HG02943 (cell line): ENCODE data around the gene UCHL5.

Source experiments
- ATAC-seq: cut with Tn5 transposase; IDR thresholded peaks from one replicate; pipeline ENCODE4 v1.9.1; 2021; ENCODE audit warnings: mild to moderate bottlenecking, low read depth, moderate library complexity; ENCODE audit not compliant: unreplicated experiment

UCHL5 gene, protein sequence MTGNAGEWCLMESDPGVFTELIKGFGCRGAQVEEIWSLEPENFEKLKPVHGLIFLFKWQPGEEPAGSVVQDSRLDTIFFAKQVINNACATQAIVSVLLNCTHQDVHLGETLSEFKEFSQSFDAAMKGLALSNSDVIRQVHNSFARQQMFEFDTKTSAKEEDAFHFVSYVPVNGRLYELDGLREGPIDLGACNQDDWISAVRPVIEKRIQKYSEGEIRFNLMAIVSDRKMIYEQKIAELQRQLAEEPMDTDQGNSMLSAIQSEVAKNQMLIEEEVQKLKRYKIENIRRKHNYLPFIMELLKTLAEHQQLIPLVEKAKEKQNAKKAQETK

GRCh38 chr1:193059282-193060114 lies at the start of gene UCHL5, which contains the start of gene RO60:
Gene UCHL5 (minus strand): TSS chr1:193059360. CDS start chr1:193059260, 100 bp downstream.
Gene RO60 (plus strand): TSS chr1:193059612. CDS start chr1:193069055, 9,443 bp downstream.
- ATAC-seq: peak; percentile 93

- ATAC-seq: no peak
Observed at GRCh38 chr1:193108471-193108870, 49.3 kb upstream of the UCHL5 start.

DNA sequence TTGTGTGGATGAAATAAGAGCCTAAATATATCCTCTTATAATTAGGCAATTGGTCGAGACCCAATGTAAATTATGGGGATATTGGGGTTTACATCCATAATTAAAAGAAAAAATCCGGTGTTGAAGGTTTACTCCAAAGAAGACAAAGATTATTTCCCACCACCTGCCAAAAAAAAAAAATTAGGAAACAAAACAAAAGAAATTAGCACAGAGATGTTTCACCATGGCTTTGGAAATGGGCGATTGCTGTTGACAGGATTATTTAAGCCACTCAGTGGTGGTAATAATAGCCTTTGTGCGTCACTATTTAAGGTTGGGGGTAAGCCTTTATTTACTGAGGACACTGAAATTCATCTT lies 46.6 kb upstream of the UCHL5 start:
- no peak for ATAC-seq

DNA sequence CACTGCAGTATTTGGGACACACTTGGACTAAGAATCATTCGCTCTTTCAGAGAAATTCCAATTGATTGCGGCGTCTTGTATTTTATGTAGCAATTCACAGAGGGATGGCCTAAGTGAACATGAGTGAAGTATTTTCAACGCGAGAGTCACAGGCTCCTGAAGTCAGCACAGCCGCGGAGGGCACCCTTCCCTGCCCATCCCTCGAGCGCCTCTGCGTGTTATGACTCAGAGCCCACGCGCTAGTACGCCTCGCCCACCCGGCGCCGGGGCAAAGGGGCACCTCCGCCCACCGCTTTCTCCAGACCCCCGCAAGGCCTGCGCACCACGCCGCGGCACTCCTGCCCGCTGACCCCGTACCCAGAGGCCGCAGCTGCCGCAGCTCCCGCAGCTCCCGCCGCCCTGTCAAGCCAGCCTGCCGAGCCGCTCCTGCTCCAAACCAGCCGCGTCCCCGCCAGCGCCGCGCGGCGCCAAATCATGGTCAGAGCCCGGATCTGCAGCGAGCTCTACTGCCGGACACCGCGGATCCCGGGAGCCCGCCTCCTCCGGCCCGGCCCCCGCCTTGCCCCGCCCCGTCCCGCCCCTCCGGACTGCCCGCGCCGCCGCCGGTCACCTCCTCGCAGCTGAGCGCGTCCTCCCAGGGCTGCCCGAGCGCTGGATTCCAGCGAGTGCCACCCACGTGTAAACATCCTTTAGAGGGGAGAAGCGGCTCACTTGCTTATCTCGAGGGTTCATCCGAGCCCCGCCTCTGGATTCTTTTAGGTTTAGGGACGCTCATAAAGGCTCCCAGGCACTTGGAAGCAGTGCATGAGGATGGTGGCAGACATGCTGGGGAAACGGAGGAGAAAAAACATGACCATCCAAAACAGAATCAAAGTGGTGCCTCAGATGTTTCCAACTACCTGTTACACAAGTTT lies 46.0 kb upstream of the UCHL5 start, which contains the start of gene GLRX2:
GLRX2 (minus strand) TSS at position 508 of the 914 bp plus-strand sequence; CDS start at position 476, 32 bp downstream.
- ATAC-seq: peak; percentile 88

DNA sequence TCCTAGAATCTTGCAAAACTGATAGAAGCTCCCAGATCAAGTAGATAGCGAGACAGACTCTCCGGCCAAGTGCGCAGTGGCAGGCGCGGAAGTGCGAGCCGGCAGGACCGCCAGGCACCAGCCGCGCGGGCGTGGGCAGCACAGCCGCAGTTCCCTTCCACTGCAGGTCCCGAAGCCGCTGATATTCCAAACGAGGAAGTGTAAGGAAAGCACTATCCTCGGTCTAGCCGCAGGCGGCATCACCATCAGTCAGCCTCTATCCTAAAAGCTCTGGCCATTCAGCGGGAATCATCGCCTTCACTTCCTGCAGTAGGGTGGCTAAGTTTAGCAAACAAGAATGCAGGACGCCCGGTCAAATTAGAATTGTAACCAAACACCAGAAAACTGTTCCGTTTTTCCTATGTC lies 45.3 kb upstream of the UCHL5 start:
- peak; percentile 40 for ATAC-seq

GRCh38 chr1:193103759-193104501 lies 44.8 kb upstream of the UCHL5 start:
- no peak for ATAC-seq

GRCh38 chr1:193102662-193103061 lies 43.5 kb upstream of the UCHL5 start:
- no peak for ATAC-seq

DNA sequence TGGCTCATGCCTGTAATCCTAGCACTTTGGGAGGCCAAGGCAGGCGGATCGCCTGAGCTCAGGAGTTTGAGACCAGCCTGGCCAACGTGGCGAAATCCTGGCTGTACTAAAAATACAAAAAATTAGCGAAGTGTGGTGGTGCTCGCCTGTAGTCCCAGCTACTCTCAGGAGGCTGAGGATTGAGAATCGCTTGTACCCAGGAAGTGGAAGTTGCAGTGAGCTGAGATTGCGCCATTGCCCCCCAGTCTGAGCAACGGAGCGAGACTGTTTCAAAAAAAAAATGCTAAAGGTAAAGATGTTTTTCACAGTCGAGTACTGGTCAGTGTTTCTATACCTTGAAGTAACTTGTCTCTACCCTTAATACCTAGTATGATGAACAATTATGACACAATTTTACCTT lies 35.0 kb upstream of the UCHL5 start:
- no peak for ATAC-seq

GRCh38 chr1:193090865-193091264 lies 31.7 kb upstream of the UCHL5 start:
- ATAC-seq: no peak

- no peak for ATAC-seq
Observed at GRCh38 chr1:193087893-193088292, 28.7 kb upstream of the UCHL5 start.

GRCh38 chr1:193086342-193086741 lies 27.2 kb upstream of the UCHL5 start:
- ATAC-seq: no peak

- ATAC-seq: no peak
Observed at GRCh38 chr1:193085263-193085662, 26.1 kb upstream of the UCHL5 start.

DNA sequence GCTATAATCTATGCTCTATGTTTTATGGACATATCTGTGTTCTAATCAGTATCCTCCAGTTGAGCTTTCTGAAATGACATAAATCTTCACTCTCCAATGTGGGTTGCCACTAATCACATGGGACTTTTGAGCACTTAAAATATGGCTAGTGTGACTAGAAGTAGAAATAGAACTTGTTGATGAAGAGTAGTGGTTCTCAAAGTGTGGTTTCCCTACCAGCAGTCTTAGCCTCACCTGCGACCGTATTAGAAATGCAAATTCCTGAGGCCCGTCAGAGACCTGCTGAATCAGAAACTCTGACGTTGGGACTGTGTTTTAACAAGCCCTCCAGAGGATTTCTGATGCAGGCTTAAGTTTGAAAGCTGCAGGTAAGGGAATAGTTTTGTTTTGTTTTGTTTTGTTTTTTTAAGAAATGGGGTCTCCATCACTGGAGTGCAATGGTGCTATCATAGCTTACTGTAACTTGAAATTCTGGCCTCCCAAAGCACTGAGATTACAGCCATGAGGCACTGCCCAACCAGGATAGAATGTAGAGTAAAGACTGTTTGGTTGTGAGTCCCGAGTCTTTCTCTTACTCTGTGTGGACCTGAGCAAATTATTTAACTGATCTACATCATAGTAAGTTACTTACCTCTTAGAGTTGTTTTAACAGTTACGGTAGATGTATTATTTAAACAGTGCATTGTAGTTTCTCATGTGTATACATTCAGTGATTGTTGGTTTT lies 24.4 kb upstream of the UCHL5 start:
- ATAC-seq: peak; percentile 90

DNA sequence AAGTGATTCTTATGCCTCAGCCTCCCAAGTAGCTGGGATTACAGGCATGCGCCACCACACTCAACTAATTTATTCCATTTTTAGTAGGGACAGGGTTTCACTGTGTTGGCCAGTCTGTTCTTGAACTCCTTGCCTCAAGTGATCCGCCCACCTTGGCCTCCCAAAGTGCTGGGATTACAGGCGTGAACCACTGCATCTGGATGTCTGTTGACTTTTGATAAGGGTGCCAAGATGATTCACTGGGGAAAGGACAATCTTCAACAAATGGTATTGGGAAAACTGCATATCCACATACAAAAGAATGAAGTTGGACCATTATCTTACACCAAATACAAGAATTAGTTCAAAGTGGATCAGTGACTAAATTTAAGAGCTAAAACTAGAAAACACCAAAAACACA lies 20.0 kb upstream of the UCHL5 start:
- ATAC-seq: no peak

- no peak for ATAC-seq
Observed at GRCh38 chr1:193077991-193078390, 18.8 kb upstream of the UCHL5 start.

GRCh38 chr1:193070942-193071341 lies 11.8 kb upstream of the UCHL5 start:
- peak; percentile 52 for ATAC-seq

DNA sequence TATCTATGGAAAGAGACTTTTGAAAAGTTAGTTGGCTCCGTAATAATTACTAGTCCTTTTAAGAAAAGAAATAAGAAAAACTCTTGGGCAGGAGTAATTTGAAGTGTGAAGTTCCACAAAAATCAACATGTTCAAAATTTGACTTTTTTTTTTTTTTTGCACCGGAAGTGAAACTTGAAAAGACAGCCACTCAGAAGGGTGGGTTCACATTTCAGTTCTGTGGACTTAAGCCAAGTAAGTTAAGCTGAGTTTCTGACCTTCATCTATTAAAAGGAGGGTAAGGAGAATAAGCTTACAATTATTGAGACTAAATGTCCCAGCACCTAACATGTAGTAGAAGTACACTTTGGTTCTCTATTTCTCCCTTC lies 11.2 kb upstream of the UCHL5 start:
- ATAC-seq: peak; percentile 57

DNA sequence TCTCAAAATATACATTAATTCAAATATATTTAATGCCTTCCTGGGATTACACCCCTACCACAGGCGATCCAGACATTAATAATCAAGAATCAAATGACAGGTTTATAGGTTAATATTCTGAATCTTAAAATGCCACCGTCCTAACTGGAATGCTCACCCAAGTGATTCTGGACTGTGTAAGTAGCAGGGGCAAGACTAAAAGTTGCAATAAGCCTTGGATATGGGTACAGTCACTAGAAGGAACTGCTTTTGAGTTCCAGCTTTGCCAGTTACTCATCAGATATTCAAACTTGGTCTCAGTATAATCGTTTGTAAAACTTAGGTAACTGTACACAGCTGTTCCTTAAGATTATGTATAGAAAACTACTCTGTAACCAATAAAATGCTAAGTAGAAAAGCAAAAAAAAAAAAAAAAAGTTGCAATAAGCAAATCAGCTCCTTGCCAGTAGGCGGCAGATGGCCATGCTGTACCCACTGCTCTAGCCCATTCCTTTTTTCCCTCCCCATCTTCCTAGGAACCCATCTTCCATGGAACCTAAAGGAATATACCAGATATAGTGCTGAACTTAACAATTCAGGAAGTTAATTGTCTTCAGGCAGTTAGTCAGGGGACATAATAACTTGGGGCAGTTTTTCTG lies 10.7 kb upstream of the UCHL5 start:
- ATAC-seq: peak; percentile 49

DNA sequence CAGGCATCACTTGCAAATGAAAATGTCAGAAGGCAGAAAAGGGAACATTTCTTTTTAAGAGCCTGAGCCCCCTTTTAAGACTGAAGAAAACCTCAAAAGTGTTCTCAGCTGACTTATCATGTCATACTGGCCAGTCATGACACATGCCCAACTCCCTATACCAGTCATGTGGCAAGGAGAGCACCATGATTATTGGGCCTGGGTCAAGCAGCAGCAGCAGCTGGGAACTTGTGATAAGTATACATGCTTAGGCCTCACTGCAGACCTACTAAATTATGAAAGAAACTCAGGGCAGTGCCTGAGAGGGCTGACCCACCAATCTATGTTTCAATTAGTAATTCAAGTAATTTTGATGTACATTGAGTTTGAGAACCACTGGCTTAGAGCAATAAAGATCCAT lies 8.9 kb upstream of the UCHL5 start:
- ATAC-seq: no peak
